ENCODE data around the gene TBPL2.

The TBPL2 gene

DNA sequence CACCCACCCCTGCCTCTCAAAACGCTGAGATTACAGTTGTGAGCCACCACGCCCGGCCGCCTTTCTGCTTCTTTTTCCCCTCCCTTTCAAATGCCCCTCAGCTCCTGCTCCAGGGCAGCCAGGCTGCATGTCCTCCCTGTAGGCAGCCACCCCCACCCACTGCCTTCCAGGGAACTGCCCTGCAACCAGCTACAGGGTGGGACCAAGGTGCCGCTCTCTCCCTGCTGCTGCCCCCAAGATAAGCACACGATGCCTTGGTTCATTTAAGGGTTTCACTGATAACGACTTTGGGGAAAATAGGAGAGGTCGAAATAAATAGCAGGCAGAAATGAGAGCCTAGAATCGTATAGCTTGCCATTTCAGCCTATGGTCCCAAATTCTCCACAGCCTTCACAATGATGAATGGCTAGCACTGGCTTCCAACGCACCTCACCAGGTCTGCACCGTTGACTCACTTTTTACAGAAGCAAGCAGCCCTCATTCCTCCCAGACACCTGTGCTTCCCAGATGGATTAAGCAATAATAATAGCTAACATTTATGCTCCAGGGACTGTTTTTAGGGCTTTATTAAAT, 69.4 kb downstream of the TBPL2 start:
- Histone ChIP-seq H3K36me3 (ENCODE audit: insufficient read depth, low read length) (0 out of 2 replicates have a peak, but pooled peaks cover 5% of the 10 kb centered on the region), H3K27ac (ENCODE audit: low read depth, low read length) (no peak overlapping the region), H3K4me3 (ENCODE audit: low read depth, low read length) (no peak overlapping the region), H2AFZ (ENCODE audit: low read length, unreplicated experiment) (no peak overlapping the region), H3K27me3 (ENCODE audit: insufficient read depth, low read length) (no peaks in the 10 kb centered on the region), H3K4me1 (ENCODE audit: control insufficient read depth, insufficient read depth, low read length, unreplicated experiment) (peaks cover 6% of the 10 kb centered on the region), H3K79me2 (ENCODE audit: control insufficient read depth, insufficient read depth, low read length, unreplicated experiment) (no peaks in the 10 kb centered on the region)

DNA sequence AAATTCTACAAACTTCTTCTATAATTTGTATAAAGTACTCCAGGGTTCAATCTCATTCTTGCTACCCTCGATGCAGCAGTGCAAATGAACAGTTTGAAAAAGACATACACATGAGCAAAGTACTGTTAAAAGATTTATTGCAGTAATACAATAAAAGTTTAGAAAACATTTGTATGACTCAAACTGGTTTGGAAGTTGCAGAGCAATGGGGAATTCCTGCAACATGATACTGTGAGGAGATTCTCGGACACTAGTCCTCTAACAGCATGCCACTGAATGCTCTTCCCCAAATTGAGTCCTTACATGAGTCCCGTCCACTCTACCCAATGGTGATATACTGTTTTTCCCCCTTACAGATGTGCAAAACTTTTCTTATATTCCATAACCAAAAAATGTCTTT, 74.1 kb downstream of the TBPL2 start:
- Histone ChIP-seq H3K27ac (ENCODE audit: low read depth, low read length) (peak overlapping the region; percentile 44; the same call in 1 of the 2 replicates), H3K79me2 (ENCODE audit: control insufficient read depth, insufficient read depth, low read length, unreplicated experiment) (no peaks in the 10 kb centered on the region), H3K27me3 (ENCODE audit: insufficient read depth, low read length) (no peaks in the 10 kb centered on the region), H3K36me3 (ENCODE audit: insufficient read depth, low read length) (no peaks in the 10 kb centered on the region), H3K4me3 (ENCODE audit: low read depth, low read length) (no peak overlapping the region), H2AFZ (ENCODE audit: low read length, unreplicated experiment) (no peak overlapping the region), H3K4me1 (ENCODE audit: control insufficient read depth, insufficient read depth, low read length, unreplicated experiment) (peaks cover 13% of the 10 kb centered on the region)
